Activated gamma-delta T cell treated with anti-CD3 and anti-CD28 coated beads, Interleukin-2, amount 50 U/mL, for 16 hours (primary cell): Measurements from ENCODE around the gene EIPR1.

Experiments
- DNase-seq: peaks from one replicate; pipeline ENCODE4 v3.0.0-alpha.2; 2020; ENCODE audit warnings: low read depth

Gene EIPR1

DNA sequence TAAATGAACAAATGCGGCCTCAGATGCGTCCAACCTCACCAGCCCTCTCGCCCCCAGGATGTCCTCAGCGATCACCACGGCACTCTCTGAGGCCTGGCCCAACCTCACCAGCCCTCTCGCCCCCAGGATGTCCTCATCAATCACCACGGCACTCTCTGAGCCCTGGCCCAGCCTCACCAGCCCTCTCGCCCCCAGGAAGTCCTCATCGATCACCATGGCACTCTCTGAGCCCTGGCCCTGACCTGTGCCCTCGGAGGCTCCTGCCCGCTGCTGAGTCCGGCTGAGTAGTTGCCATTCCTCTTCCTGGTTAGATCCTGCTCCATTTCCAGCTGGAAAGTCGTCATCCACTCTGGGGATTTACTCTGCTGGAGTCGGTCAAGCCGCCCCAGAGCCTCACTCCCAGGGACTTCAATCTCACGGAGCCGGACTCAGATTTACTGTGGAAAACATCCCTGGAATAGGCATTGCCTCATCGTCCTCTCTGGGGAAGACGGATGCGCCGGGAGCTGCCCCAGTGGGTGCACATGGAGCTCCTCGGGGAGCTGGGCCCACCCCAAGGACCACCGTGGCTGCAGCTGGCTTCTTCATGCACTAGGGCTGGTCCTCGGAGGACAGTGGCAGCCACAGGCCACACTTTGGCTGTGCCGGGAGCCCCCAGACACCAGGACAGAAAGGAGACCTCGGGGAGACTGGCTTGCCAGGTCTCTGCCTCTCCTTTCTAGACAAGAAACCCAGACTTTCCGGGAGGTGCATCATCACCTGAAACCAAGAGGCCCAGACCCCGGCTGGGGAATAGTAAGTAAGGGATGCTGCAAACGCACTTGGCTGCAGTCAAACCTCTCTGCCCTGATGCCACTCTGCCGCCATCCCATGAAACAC, 230.6 kb downstream of the EIPR1 start:
- DNase-seq: no peak

DNA sequence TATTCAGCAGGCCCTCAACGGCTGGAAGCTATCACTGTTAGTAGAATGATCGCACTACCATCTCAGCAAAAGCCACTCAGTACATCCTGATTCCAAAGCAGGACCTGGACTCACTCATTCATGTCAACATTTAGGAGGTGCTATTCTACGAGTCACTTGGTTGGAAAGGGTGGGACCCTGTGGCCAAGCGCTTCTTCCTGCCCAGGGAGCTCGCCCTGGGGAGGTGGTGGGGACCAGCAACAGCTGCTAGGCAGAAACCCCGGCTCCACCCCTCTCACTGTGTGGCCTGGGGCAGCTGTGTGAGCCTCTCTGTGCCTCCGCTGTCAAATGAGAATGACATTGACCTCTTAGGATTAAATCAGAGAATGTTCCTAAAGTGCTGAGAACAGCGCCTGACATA, 231.4 kb downstream of the EIPR1 start:
- no peak for DNase-seq

DNA sequence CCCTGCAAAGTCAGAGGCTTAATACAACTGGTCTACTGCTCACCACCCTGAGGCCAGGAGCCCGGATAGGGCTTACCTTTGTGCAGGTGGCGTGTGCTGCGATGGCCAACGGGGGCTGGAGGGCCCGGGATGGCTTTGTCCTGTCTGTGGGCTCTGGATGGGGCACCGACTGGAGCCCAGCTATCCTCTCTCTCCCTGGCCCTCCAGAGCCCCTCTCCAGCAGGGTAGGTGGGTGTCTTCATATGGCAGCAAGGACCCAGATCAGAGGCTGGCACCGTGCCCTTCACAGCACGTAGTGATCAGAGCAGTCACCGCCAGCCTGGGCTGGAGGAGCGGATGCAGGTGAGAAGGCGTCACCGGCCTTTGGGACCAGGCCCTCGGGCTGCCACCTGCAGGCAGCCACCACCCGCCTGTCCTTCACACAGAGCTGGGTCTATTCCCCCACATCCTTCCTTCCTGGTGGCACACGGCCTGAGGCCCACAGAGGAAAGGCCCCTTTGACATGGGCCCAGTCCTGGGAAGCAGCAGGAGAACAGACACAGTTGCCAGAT, 232.1 kb downstream of the EIPR1 start:
- DNase-seq: no peak

DNA sequence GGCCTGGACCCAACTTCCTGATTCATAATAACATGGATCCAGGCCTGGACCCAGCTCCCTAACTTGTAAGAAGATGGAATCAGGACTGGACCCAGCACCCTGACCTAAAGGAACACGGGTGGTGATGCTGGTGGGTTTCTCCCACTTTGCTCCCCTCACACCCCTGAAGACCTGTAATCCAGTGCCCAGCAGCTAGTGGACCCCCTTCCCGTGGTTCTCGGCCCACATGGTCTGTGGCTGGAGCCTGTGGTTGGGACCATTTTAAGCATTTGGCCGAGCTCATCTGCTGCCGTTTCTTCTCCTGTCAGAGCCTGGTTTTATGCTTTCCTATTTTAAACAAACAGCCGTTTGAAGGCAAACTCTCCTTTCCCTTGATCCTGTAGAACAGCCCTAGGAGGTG, 232.8 kb downstream of the EIPR1 start:
- DNase-seq: no peak

DNA sequence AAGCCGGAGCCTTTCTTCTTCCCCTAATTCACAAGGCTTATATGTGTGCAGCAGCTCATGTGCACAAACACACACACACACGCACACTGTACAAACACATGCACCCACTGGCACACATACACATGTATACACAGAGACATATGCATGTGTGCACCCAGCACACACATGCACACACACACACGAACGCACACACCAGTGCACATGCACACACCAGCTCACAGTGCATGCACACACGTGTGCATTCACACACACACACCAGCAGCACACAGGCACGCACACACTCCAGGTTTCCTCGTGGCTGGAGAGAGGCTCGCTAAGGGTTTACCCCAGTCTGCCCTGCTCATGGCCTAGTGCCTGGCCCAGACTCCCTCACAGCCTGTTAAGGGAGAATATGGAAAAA, 234.0 kb downstream of the EIPR1 start:
- DNase-seq: no peak

DNA sequence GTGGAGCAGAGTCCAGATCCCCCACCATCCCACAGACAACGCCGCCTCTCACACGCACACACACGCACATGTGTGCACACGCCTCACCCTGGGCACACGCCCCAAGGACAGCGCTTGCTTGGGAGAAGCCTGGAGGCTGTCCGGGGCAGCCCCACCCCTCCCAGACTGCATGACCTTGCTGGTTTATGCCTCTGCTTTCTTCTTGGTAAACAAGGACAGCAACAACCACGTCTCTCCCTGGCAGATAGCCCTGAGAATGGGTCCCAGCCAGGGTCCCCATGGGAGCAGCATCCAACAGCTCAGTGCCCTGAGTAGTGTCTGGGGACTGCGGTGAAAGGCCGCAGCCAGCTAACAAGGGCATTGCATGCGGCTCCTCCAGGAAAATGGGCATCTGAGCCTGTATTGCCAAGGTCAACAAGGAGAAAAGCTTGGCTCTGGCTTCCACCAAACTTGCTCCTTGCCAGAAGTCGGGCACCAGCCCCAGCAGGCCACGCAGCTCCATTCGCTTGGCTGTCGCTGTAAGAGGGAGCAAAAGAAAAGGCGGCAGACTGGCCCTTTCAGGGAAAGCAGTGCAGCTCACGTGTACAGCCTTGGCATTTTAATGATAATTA, 234.6 kb downstream of the EIPR1 start:
- no peak for DNase-seq

DNA sequence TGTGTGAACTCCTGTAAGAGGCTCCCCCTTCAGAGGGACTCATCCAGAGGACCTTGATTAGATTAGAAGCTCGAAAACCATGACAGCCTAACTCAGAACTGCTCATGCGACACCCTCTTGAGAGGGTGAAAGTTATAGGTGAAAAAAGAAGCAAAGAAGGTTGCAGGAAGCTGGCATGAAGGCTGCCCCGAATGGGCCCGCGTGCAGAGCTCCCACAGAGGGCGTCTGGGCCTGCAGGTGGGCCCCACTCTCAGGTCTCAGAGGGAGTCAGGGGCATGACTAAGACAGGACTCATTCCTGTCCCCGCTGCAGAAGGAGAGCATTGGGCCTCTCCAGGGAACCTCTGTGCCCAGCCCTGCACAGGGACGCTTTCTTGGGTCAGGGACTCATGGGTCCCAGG, 235.4 kb downstream of the EIPR1 start:
- no peak for DNase-seq

DNA sequence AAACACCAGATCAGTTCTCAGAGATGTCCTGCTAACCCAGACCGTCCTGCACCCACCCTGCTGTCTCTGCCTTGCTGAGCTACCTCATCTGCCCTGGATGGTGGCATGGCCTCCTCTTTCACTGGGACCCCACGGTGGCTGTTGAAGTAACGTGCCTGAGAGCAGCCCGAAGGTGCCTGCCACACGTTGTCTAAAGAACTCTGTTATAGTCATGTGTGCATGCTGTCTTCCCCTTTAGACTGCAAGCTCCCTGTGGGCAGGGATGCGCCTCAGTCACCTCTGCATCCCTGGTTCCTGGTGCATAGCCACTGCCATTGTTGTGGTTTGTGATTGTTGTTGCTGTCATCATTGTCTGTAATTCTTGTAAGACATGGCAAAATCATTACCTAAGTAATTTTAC, 235.9 kb downstream of the EIPR1 start:
- DNase-seq: no peak

DNA sequence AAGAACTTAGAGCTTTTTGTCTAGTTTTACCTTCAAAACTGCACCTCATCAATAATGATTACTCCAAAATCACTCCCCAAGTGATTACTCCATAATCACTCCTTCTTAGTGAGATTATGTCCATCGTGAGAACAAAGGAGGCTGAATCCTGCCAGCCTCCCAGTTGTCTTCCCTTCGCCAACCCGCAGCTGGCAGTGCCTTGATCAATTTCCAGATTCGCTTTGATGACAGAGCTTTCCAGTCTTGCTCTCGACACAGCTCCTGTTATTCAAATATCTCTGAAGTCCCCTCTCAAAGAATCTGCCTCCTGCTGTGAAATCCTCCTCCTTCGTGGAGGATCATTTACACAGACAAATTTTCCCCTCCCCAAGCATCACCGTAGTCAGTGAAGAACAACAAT, 237.7 kb downstream of the EIPR1 start:
- DNase-seq: no peak
